Colon (tissue), 2 donors: ENCODE measurements around the gene SRSF10.
"Not testable (repeated sequence)": the region's sequence is repeated elsewhere in the genome, so short reads cannot be mapped to it uniquely, and the experiment has no call there.

ENCODE experiments used
- FAIRE-seq: peaks from 2 replicates; lab custom pipeline; 2012; peaks lifted over from hg19 to GRCh38; lab: Jason Lieb, UNC
- donor health status: control.
- donor health status: control.

The SRSF10 gene

GRCh38 chr1:23979881-23980727 is at the start of gene SRSF10:
SRSF10 (minus strand) TSS chr1:23980327; CDS start chr1:23980255, 72 bp downstream.
- no peak for FAIRE-seq

DNA sequence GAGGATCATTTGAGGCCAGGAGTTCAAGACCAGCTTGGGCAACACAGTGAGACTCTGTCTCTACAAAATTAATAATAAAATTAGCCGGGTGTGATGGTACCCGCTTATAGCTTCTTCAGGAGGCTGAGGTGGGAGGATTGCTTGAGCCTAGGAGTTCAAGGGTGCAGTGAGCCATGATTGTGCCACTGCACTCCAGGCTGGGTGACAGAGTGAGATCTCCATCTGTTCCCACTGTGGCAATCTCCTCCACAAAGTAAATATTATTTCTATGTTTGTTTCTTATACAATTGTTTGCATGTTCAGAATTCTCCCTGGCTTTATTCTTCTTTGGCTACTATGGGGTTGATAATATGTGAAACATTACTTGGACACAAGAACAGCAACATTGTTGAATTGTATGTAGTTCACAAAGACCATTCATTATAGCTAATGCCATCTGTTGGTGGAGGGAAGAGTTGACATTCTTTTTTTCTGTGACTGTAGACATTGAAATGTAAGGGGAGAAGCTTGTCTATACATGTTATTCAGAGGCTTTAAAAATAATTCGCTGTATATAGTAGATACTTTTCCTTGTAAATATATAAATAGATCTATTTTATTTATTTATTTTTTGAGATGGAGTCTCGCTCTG is 47.8 kb upstream of the SRSF10 start:
- FAIRE-seq: no peak

DNA sequence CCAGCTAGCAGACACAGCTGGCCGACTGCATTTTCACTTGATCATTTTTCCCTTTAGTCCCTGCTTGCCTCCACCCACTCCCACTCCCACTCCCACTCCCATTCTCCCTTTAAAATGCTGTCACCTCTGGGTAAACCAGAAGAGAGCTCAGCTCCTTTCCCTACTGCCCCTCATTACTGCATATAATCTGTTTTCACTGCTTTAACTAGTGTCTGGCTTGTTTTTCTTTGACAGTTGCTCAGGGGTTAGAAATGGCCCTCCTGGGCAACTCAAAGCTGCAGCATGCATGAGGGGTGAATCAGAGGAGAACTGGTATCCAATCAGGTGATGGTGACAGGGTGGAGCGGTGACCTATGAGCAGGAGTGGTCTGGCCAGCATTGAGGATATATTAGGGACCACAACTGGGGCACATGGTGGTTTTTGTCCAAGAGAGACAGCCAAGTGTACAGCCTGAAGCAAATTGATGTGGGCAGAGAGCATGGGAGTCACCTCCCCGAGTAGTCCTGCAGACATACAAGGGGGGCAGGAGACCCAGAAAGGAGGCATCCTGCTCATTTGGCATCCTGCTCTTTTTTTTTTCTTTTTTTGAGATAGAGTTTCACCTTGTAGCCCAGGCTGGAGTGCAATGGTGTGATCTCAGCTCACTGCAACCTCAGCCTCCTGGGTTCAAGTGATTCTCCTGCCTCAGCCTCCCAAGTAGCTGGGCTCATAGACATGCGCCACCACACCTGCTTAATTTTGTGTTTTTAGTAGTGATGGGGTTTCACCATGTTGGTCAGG is 42.6 kb upstream of the SRSF10 start:
- FAIRE-seq: no peak

- no peak for FAIRE-seq
These were observed 41.5 kb upstream of the SRSF10 start for GRCh38 chr1:24021403-24022266.

DNA sequence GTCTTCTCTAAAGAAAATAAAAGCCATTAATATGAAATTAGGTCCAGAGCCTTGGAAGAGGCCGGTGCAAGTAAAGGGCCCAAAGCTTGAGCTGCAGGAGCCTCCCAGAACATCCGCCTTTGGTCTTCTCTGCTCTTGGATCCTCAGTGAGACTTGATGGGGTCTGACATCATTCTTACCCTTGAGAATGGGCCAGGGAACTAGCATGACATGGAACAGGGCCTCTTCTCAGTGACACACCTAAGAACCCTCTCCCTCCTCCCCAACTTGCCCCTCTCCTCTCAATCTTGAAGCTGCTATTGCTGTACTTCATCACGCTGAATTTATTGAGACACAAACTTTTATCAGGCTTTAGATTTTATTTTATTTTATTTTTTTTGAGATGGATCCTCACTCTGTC is 40.3 kb upstream of the SRSF10 start:
- FAIRE-seq: no peak

DNA sequence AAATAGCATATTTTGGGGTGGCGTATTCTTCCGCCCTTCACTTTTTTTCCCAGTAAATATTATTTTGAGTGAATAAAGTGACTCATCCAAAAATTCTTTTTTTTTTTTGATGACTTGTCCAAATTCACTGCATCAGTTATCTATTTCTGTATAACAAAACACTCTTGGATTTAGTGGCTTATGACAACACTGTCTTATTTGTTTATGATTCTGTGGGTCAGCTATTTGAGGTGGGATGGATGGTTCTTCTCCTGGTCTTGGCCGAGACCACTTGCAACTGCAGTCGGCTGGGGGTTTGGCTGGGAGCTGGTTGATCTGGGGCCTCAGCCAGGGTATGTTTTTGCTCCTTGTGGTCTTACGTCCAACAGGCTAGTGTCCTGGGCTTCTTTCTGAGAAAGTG is 39.9 kb upstream of the SRSF10 start:
- no peak for FAIRE-seq

DNA sequence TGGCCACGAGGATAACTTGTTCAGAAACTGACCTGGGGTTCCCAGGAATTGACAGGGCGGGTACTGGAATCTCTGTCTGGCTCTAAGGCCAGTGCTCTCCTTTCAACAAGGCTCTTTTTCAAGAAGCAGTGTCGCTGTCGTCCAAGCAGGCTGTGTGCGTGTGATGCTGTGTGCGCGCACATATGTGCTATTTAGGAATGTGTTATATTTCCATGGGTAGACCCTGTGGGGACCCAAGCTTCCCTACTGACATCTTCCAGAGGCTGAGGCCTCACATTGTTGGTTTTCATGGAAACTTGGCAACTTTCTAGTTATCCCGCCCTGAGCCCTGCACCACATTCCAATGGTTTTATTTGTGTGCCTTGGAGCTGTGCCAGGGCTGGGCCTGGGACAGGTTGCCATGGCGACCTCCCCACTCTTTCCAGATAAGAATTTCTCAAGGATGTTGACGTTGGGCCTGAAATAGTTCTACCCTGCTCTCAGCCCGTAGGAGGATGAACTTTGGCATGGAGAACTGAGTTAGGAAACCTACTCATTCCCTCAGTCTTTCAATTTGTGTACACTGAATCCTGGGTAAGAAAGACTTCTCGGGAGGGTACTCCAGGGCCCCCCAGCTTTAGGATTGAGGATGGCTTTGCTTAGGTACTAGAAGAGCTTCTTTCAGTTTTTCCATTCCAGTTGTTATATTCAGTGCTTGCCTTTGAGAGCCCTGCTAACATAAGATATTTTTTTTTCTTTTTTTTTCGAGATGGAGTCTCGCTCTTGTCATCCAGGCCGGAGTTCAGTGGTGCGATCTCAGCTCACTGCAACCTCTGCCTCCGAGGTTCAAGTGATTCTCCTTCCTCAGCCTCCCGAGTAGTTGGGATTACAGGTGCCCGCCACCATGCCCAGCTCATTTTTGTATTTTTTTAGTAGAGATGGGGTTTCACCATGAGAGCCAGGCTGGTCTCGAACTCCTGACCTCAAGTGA is 38.8 kb upstream of the SRSF10 start:
- FAIRE-seq: no peak

- no peak for FAIRE-seq
These were observed 35.4 kb upstream of the SRSF10 start for GRCh38 chr1:24015221-24016210.

- not testable (repeated sequence) for FAIRE-seq
These were observed 32.8 kb upstream of the SRSF10 start for GRCh38 chr1:24012878-24013277.

- no peak for FAIRE-seq
These were observed 30.5 kb upstream of the SRSF10 start for GRCh38 chr1:24010650-24011049.

DNA sequence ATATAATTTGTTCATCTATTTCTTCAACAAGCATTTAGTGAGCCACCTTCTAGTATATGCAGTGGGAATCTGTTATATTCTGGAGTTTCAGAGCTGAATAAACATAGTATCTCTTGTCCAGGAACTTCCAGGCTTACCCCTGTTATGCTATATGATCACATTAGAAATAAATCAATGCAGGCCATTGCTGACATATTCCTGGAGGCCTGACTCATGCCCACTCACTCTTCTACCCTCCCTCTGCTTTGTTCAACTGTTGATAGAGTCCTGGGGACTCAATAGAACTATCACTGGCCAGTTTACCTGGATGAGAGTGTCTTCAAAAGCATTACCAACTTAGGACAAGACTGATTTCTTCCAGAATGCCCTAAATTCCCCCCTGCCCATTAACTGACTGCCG is 29.3 kb upstream of the SRSF10 start:
- no peak for FAIRE-seq

DNA sequence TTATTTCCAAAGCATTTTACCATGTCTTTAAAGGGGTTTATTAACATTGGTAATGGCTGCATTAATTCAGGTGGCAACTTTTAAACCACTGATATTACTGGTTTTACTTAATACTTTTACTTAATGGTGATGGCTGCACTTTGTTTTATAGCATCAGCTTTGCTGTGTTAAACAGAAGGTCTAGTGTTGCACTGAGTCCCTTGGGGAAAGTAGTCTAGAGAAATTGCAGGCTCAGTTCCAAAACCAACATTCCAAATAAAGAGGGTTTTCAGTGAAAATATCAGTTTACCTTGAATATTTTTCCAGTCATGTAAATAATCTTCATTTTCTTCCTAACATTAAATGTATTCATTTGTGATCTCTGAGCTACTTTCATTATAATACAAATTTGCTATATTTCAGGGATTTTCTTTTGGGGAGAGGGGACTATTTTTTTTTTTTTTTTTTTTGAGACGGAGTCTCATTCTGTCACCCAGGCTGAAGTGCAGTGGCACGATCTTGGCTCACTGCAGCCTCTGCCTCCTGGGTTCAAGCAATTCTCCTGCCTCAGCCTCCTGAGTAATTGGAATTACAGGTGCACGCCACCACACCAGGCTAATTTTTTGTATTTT is 28.6 kb upstream of the SRSF10 start:
- FAIRE-seq: not testable (repeated sequence)

GRCh38 chr1:24007079-24007478 is 27.0 kb upstream of the SRSF10 start:
- no peak for FAIRE-seq

DNA sequence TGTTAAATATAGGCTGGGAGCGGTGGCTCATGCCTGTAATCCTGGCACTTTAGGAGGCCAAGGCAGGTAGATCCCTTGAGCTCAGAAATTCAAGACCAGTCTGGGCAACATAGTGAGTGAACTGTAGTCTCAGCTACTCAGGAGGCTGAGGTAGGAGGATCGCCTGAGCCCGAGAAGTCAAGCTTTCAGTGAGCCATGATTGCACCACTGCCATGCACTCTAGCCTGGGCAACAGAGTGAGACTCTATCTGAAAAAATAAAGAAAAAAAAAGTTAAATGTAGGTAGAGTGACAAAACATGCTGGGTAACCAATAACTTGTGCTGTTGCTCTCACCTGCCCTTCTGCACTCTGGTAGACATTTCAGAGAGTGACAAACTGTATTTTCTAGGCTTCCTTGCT is 25.0 kb upstream of the SRSF10 start:
- FAIRE-seq: no peak

DNA sequence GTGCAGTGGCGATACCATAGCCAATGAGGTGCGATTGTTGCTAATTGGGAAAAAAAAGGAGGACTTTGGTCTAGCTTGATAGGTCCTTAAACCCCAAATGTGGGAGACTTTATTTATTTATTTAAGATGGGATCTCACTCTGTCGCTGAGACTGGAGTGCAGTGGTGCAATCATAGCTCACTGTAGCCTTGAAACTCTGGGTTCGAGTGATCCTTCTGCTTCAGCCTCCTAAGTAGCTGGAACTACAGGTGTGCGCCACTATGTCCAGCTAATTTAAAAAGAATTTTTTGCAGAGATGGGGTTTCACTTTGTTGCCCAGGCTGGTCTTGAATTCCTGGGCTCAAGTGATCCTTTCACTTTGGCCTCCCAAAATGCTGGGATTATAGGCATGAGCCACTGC is 24.0 kb upstream of the SRSF10 start:
- FAIRE-seq: no peak

DNA sequence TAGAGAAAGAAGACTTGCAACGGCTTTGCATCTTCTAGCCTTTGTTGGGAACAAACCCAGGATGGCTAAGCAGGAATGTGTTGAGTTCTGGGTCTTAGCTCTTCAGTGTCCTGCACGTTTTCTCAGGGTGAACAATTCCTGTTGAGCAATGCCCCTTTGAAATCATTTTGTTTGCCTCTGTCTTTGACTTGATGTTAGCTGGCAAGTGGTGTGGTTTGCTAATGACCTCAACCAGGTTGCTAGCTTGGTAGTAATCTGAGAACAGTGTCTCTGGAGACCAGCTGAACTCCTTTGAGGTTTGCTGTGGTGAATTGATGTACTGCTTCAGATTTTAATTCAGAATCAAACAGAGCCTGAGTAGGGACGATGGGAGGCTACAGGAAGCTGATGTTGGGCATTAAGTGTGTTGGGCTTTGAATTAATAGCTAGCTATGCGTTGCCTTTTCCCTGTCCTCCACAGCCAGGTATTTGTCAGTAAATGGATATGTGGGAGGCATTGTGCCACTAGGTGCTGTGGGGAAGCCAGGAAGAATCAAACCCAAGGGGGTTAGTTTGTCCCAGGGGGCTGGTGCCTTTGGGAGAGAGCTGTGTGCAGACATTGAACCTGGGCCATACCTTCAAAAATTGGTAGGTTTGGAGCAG is 23.3 kb upstream of the SRSF10 start:
- FAIRE-seq: no peak

DNA sequence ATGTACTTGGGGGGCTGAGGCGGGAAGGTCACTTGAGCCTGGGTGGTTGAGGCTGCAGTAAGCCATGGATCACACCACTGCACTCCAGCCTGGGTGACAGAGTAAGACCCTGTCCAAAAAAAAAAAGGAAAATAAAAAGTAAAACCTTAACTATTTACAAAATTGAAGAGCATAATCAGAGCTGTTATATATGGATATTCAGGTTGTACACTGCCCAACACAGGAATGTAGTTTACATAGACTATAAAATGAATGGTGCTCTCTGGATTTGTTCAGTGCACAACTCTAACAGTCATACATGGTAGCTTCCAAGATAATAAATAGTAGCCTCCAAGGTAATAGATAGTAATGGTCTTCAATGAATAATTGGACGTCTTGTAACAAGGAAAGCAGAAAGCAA is 22.6 kb upstream of the SRSF10 start:
- FAIRE-seq: no peak

DNA sequence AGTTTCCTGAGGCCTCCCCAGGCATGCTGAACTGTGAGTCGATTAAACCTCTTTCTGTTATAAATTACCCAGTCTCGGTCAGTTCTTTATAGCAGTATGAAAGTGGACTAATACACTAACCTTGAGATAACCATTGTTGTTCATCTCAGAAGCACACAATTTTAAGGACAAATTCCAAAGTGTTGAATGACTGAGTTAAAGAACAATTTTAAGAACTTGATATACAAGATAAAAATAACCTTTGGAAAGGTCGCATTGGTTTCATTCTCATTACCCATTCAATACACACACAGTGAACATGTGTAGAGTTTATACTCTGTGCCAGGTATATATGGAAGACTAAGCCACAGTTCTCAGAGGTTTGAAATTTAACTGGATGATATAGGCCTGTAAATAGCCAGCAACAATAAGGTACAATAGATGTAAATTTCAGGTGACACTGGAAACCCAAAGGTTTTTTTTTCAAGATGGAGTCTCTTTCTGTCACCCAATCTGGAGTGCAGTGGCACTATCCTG is 19.1 kb upstream of the SRSF10 start:
- no peak for FAIRE-seq
